Measurements from ENCODE around the gene SRRT. TPM values are rescaled to one million over a fixed set of nuclear protein-coding genes. Genes with fewer than 3 reads are reported as not detected.

The SRRT gene
- total and polyA plus RNA-seq, 2 donors (not counting 1 experiment from before 2014, with no cell fraction given): 32.0 to 33.7 TPM

DNA sequence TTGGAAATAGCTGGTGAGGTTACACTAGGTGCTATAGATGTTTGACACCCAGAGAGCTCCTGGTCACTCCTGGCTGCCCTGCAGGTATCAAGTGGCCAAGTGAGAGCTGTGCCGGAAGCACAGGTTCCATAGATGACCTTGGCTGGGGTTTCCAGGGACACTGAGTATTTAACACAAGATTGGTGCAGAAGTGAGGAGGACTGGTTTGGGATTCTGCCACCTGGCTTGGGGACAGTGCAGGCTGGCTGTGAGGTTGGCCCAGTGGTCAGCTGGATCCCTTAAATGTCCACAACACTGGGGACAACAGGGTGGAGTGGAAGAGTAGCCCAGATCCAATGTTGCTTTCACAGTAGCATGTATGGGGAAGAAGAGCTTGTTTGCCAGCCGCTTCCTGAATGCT lies 26.1 kb downstream of the SRRT start:
- H4K20me1 ChIP-seq (ENCODE audit: control insufficient read depth, extremely low read depth, insufficient read depth, low read length): no peaks in the 10 kb centered on the region
- no peak overlapping the region for H3K4me2 ChIP-seq (ENCODE audit: extremely low read depth, insufficient read depth, low read length)
- no peaks in the 10 kb centered on the region for H3K79me2 ChIP-seq (ENCODE audit: control insufficient read depth, insufficient read depth, low read length)
- H3K4me3 ChIP-seq (replicated peaks in 1 of 4; ENCODE audit: control extremely low read depth in 1 of 4, insufficient read depth in 1 of 4, low read depth in 3 of 4, low read length in 4 of 4): no peak overlapping the region
- peaks cover 21% of the 10 kb centered on the region for H3K27me3 ChIP-seq (ENCODE audit: control insufficient read depth, insufficient read depth, low read length)
- no peak for DNase-seq (ENCODE audit: low read depth in 2 of 2)
- TF ChIP-seq EZH2 (IDR thresholded peaks at IDR 0.05; ENCODE audit: low read length, missing control alignments) (no peak), CTCF (conservative IDR thresholded peaks at IDR 0.05 in 1 of 2, IDR thresholded peaks at IDR 0.05 in 1 of 2; ENCODE audit: low read depth in 1 of 2, low read length in 2 of 2) (no peak)
- H3K27ac ChIP-seq (ENCODE audit: insufficient read depth, low read length): no peak overlapping the region
- H3K36me3 ChIP-seq (ENCODE audit: control insufficient read depth, insufficient read depth, low read length): no peaks in the 10 kb centered on the region
- no peak overlapping the region for H3K9ac ChIP-seq (ENCODE audit: insufficient read depth, low read length)
- no peaks in the 10 kb centered on the region for H3K9me3 ChIP-seq (ENCODE audit: control insufficient read depth, insufficient read depth, low read depth, low read length)
- no peak overlapping the region for H2AFZ ChIP-seq (ENCODE audit: low read length)
- H3K4me1 ChIP-seq (ENCODE audit: control insufficient read depth, extremely low read depth, insufficient read depth, low read length): no peaks in the 10 kb centered on the region

GRCh38 chr7:100901921-100902332 lies 27.0 kb downstream of the SRRT start:
- H3K27me3 ChIP-seq (ENCODE audit: control insufficient read depth, insufficient read depth, low read length): peaks cover 13% of the 10 kb centered on the region
- H3K79me2 ChIP-seq (ENCODE audit: control insufficient read depth, insufficient read depth, low read length): no peaks in the 10 kb centered on the region
- no peak overlapping the region for H2AFZ ChIP-seq (ENCODE audit: low read length)
- no peaks in the 10 kb centered on the region for H3K4me1 ChIP-seq (ENCODE audit: control insufficient read depth, extremely low read depth, insufficient read depth, low read length)
- H3K36me3 ChIP-seq (ENCODE audit: control insufficient read depth, insufficient read depth, low read length): no peaks in the 10 kb centered on the region
- no peak overlapping the region for H3K4me3 ChIP-seq (replicated peaks in 1 of 4; ENCODE audit: control extremely low read depth in 1 of 4, insufficient read depth in 1 of 4, low read depth in 3 of 4, low read length in 4 of 4)
- H3K4me2 ChIP-seq (ENCODE audit: extremely low read depth, insufficient read depth, low read length): no peak overlapping the region
- H4K20me1 ChIP-seq (ENCODE audit: control insufficient read depth, extremely low read depth, insufficient read depth, low read length): no peaks in the 10 kb centered on the region
- no peak overlapping the region for H3K27ac ChIP-seq (ENCODE audit: insufficient read depth, low read length)
- no peak for DNase-seq (ENCODE audit: low read depth in 2 of 2)
- TF ChIP-seq EZH2 (IDR thresholded peaks at IDR 0.05; ENCODE audit: low read length, missing control alignments): no peak
- TF ChIP-seq CTCF (conservative IDR thresholded peaks at IDR 0.05 in 1 of 2, IDR thresholded peaks at IDR 0.05 in 1 of 2; ENCODE audit: low read depth in 1 of 2, low read length in 2 of 2): no peak
- H3K9ac ChIP-seq (ENCODE audit: insufficient read depth, low read length): no peak overlapping the region
- no peaks in the 10 kb centered on the region for H3K9me3 ChIP-seq (ENCODE audit: control insufficient read depth, insufficient read depth, low read depth, low read length)

GRCh38 chr7:100902638-100903037 lies 27.7 kb downstream of the SRRT start:
- no peaks in the 10 kb centered on the region for H3K79me2 ChIP-seq (ENCODE audit: control insufficient read depth, insufficient read depth, low read length)
- no peaks in the 10 kb centered on the region for H3K4me1 ChIP-seq (ENCODE audit: control insufficient read depth, extremely low read depth, insufficient read depth, low read length)
- no peak for TF ChIP-seq CTCF (conservative IDR thresholded peaks at IDR 0.05 in 1 of 2, IDR thresholded peaks at IDR 0.05 in 1 of 2; ENCODE audit: low read depth in 1 of 2, low read length in 2 of 2)
- TF ChIP-seq EZH2 (IDR thresholded peaks at IDR 0.05; ENCODE audit: low read length, missing control alignments): no peak
- peaks cover 13% of the 10 kb centered on the region for H3K27me3 ChIP-seq (ENCODE audit: control insufficient read depth, insufficient read depth, low read length)
- no peaks in the 10 kb centered on the region for H3K36me3 ChIP-seq (ENCODE audit: control insufficient read depth, insufficient read depth, low read length)
- H3K27ac ChIP-seq (ENCODE audit: insufficient read depth, low read length): no peak overlapping the region
- H3K9ac ChIP-seq (ENCODE audit: insufficient read depth, low read length): no peak overlapping the region
- no peak overlapping the region for H2AFZ ChIP-seq (ENCODE audit: low read length)
- no peaks in the 10 kb centered on the region for H3K9me3 ChIP-seq (ENCODE audit: control insufficient read depth, insufficient read depth, low read depth, low read length)
- no peaks in the 10 kb centered on the region for H4K20me1 ChIP-seq (ENCODE audit: control insufficient read depth, extremely low read depth, insufficient read depth, low read length)
- H3K4me3 ChIP-seq (replicated peaks in 1 of 4; ENCODE audit: control extremely low read depth in 1 of 4, insufficient read depth in 1 of 4, low read depth in 3 of 4, low read length in 4 of 4): no peak overlapping the region
- no peak for DNase-seq (ENCODE audit: low read depth in 2 of 2)
- no peak overlapping the region for H3K4me2 ChIP-seq (ENCODE audit: extremely low read depth, insufficient read depth, low read length)

Measured in fibroblast of lung (primary cell).